ENCODE data around the gene SAYSD1. TPM values are rescaled to one million over a fixed set of nuclear protein-coding genes. Genes with fewer than 3 reads are reported as not detected.
A peak's percentile ranks its signal among the peaks of the same experiment; 100 is the strongest.
"Not testable (repeated sequence)": the region's sequence is repeated elsewhere in the genome, so short reads cannot be mapped to it uniquely, and the experiment has no call there.

SAYSD1 gene
- total RNA-seq, 1 experiment from 2014 or later, result 12.2 TPM

- peaks cover 59% of the 10 kb centered on the region for H3K27me3 ChIP-seq (ENCODE audit: low read length)
- no peaks in the 10 kb centered on the region for H3K36me3 ChIP-seq (ENCODE audit: low read depth, low read length)
- H4K20me1 ChIP-seq (ENCODE audit: low read length), result no peaks in the 10 kb centered on the region
- TF ChIP-seq CTCF (conservative IDR thresholded peaks at IDR 0.05; ENCODE audit: low read depth, low read length) (no peak), EZH2 (IDR thresholded peaks at IDR 0.05; ENCODE audit: low read length, unreplicated experiment) (no peak), EZH2phosphoT487 (IDR thresholded peaks at IDR 0.05; ENCODE audit: borderline replicate concordance, low read length) (no peak)
- no peak overlapping the region for H3K4me2 ChIP-seq (ENCODE audit: low read length)
- H3K27ac ChIP-seq (ENCODE audit: low read length), result no peak overlapping the region
- no peaks in the 10 kb centered on the region for H3K4me1 ChIP-seq (ENCODE audit: insufficient read depth, low read length)
- BruUV-seq (replicated peaks), result no TSS peak
- no peak for ATAC-seq
- CTCF ChIA-PET, result no interaction called here
- no peak for DNase-seq
- H3K9ac ChIP-seq (ENCODE audit: low read length), result no peak overlapping the region
- intact Hi-C loops (cut with micrococcal nuclease), result no loop called here
- H2AFZ ChIP-seq (ENCODE audit: low read length), result no peak overlapping the region
- H3K9me2 ChIP-seq (replicated peaks; ENCODE audit: low read length), result no peaks in the 10 kb centered on the region
- H3K79me2 ChIP-seq (ENCODE audit: low read length), result no peaks in the 10 kb centered on the region
- no peaks in the 10 kb centered on the region for H3K9me3 ChIP-seq (ENCODE audit: low read length)
- POLR2A ChIA-PET (ENCODE audit: unreplicated experiment), result no interaction called here
- H3F3A ChIP-seq (ENCODE audit: low read length, unreplicated experiment), result no peaks in the 10 kb centered on the region
- H3K4me3 ChIP-seq (ENCODE audit: low read length), result no peak overlapping the region
Observed at GRCh38 chr6:39140556-39141167, 25.7 kb upstream of the SAYSD1 start.

GRCh38 chr6:39137245-39137644, 22.3 kb upstream of the SAYSD1 start:
- no peak overlapping the region for H2AFZ ChIP-seq (ENCODE audit: low read length)
- no peaks in the 10 kb centered on the region for H3F3A ChIP-seq (ENCODE audit: low read length, unreplicated experiment)
- H3K27me3 ChIP-seq (ENCODE audit: low read length), result peaks cover 30% of the 10 kb centered on the region
- no peak overlapping the region for H3K4me3 ChIP-seq (ENCODE audit: low read length)
- H3K4me2 ChIP-seq (ENCODE audit: low read length), result no peak overlapping the region
- no peaks in the 10 kb centered on the region for H3K4me1 ChIP-seq (ENCODE audit: insufficient read depth, low read length)
- no peaks in the 10 kb centered on the region for H4K20me1 ChIP-seq (ENCODE audit: low read length)
- intact Hi-C loops (cut with micrococcal nuclease), result no loop called here
- H3K9me2 ChIP-seq (replicated peaks; ENCODE audit: low read length), result no peaks in the 10 kb centered on the region
- H3K27ac ChIP-seq (ENCODE audit: low read length), result no peak overlapping the region
- BruUV-seq (replicated peaks), result no TSS peak
- ChIA-PET POLR2A (ENCODE audit: unreplicated experiment) (no interaction called here), CTCF (no interaction called here)
- no peaks in the 10 kb centered on the region for H3K9me3 ChIP-seq (ENCODE audit: low read length)
- no peak overlapping the region for H3K9ac ChIP-seq (ENCODE audit: low read length)
- no peaks in the 10 kb centered on the region for H3K79me2 ChIP-seq (ENCODE audit: low read length)
- DNase-seq (peak; percentile 66), ATAC-seq (no peak)
- TF ChIP-seq EZH2 (IDR thresholded peaks at IDR 0.05; ENCODE audit: low read length, unreplicated experiment) (no peak), CTCF (conservative IDR thresholded peaks at IDR 0.05; ENCODE audit: low read depth, low read length) (no peak)
- H3K36me3 ChIP-seq (ENCODE audit: low read depth, low read length), result no peaks in the 10 kb centered on the region

GRCh38 chr6:39136207-39136606, 21.2 kb upstream of the SAYSD1 start:
- H3K27me3 ChIP-seq (ENCODE audit: low read length), result peaks cover 23% of the 10 kb centered on the region
- not testable (repeated sequence) for H3K79me2 ChIP-seq (ENCODE audit: low read length); DNase-seq

GRCh38 chr6:39134761-39135160, 19.8 kb upstream of the SAYSD1 start:
- CTCF ChIA-PET; BruUV-seq (replicated peaks): not testable (repeated sequence)

More at GRCh38 chr6:39136207-39136606, 21.2 kb upstream of the SAYSD1 start:
- H2AFZ ChIP-seq (ENCODE audit: low read length); intact Hi-C loops (cut with micrococcal nuclease); H4K20me1 ChIP-seq (ENCODE audit: low read length); ATAC-seq; CTCF ChIA-PET; H3K9me2 ChIP-seq (replicated peaks; ENCODE audit: low read length); BruUV-seq (replicated peaks); H3K4me3 ChIP-seq (ENCODE audit: low read length); H3K9ac ChIP-seq (ENCODE audit: low read length); H3K9me3 ChIP-seq (ENCODE audit: low read length); POLR2A ChIA-PET (ENCODE audit: unreplicated experiment); H3K4me2 ChIP-seq (ENCODE audit: low read length); H3F3A ChIP-seq (ENCODE audit: low read length, unreplicated experiment); H3K4me1 ChIP-seq (ENCODE audit: insufficient read depth, low read length); H3K36me3 ChIP-seq (ENCODE audit: low read depth, low read length); H3K27ac ChIP-seq (ENCODE audit: low read length): not testable (repeated sequence)

More at GRCh38 chr6:39134761-39135160, 19.8 kb upstream of the SAYSD1 start:
- H3K9me3 ChIP-seq (ENCODE audit: low read length); H3K79me2 ChIP-seq (ENCODE audit: low read length); H3K36me3 ChIP-seq (ENCODE audit: low read depth, low read length); H3K9me2 ChIP-seq (replicated peaks; ENCODE audit: low read length); ATAC-seq; H3K4me3 ChIP-seq (ENCODE audit: low read length); H3K27ac ChIP-seq (ENCODE audit: low read length); intact Hi-C loops (cut with micrococcal nuclease); H3K4me2 ChIP-seq (ENCODE audit: low read length); POLR2A ChIA-PET (ENCODE audit: unreplicated experiment); H3K9ac ChIP-seq (ENCODE audit: low read length); H3K4me1 ChIP-seq (ENCODE audit: insufficient read depth, low read length); DNase-seq; H3F3A ChIP-seq (ENCODE audit: low read length, unreplicated experiment); H2AFZ ChIP-seq (ENCODE audit: low read length); H4K20me1 ChIP-seq (ENCODE audit: low read length): not testable (repeated sequence)
- H3K27me3 ChIP-seq (ENCODE audit: low read length), result peaks cover 20% of the 10 kb centered on the region
